Smooth muscle cell (in vitro differentiated cells): ENCODE measurements around the gene S100A5. TPM values are rescaled to one million over a fixed set of nuclear protein-coding genes. Genes with fewer than 3 reads are reported as not detected.
"Not testable (repeated sequence)": the region's sequence is repeated elsewhere in the genome, so short reads cannot be mapped to it uniquely, and the experiment has no call there.

ENCODE experiments used
- DNase-seq: peaks from one replicate; lab custom pipeline; 2025; ENCODE audit not compliant: unreplicated experiment; lab: John Stamatoyannopoulos, UW
- H2AFZ ChIP-seq: fragments of 200-600 bp; sonication (generic); 2 replicates; pipeline ENCODE4 v1.6.0; 2016; ENCODE audit warnings: antibody characterized with exemption, low read depth, mild to moderate bottlenecking
- H3F3A ChIP-seq: fragments of 200-600 bp; sonication (generic); 2 replicates; pipeline ENCODE4 v1.6.0; 2017; ENCODE audit warnings: antibody characterized with exemption, low read depth
- H3K27ac ChIP-seq: fragments of 200-600 bp; sonication (generic); 2 replicates; pipeline ENCODE4 v1.5.1; 2016; ENCODE audit warnings: low read depth, mild to moderate bottlenecking
- H3K27me3 ChIP-seq: fragments of 200-600 bp; sonication (generic); 2 replicates; pipeline ENCODE4 v1.6.1; 2016; ENCODE audit warnings: low read depth, mild to moderate bottlenecking
- H3K36me3 ChIP-seq: fragments of 200-600 bp; sonication (generic); 2 replicates; pipeline ENCODE4 v1.5.1; 2016; ENCODE audit warnings: low read depth
- H3K4me1 ChIP-seq: fragments of 200-600 bp; sonication (generic); 2 replicates; pipeline ENCODE4 v1.5.1; 2016; ENCODE audit warnings: low read depth
- H3K4me2 ChIP-seq: fragments of 200-600 bp; sonication (generic); 2 replicates; pipeline ENCODE4 v1.6.0; 2016; ENCODE audit warnings: mild to moderate bottlenecking
- H3K4me3 ChIP-seq: fragments of 200-600 bp; sonication (generic); 2 replicates; pipeline ENCODE4 v1.5.1; 2016; ENCODE audit warnings: mild to moderate bottlenecking
- H3K79me2 ChIP-seq: fragments of 200-600 bp; sonication (generic); 2 replicates; pipeline ENCODE4 v1.6.0; 2016; ENCODE audit warnings: low read depth, mild to moderate bottlenecking
- H3K9ac ChIP-seq: fragments of 200-600 bp; sonication (generic); 2 replicates; pipeline ENCODE4 v1.6.0; 2016; ENCODE audit warnings: low read depth
- H3K9me3 ChIP-seq: fragments of 200-600 bp; sonication (generic); replicated peaks from 2 replicates; pipeline ENCODE4 v1.5.1; 2016; ENCODE audit warnings: low read depth
- H4K20me1 ChIP-seq: fragments of 200-600 bp; sonication (generic); 2 replicates; pipeline ENCODE4 v1.6.0; 2016; ENCODE audit warnings: low read depth
- CTCF ChIP-seq: fragments of 200-600 bp; sonication (generic); IDR thresholded peaks from 2 replicates; pipeline ENCODE4 v1.5.1; 2017; ENCODE audit warnings: borderline replicate concordance, mild to moderate bottlenecking, antibody characterized with exemption; ENCODE audit not compliant: insufficient read depth, poor library complexity, severe bottlenecking
- WGBS: methylation state at CpG from one replicate; pipeline ENCODE4 v1.1.7; 2016; ENCODE audit warnings: low lambda C conversion rate; 5-methylcytosine and 5-hydroxymethylcytosine counted together
- polyA plus RNA-seq: library from polyadenylated mRNA; unstranded; fragments of >200 nt; fragmentation: Nextera tagmentation; extraction: Ambion mirVana; gene quantifications from 2 replicates; pipeline ENCODE4 v1.2.1, GENCODE V29; 2016
- total RNA-seq: library from RNA; depleted of rRNA; stranded (reverse); fragments of >200 nt; gene quantifications from 2 replicates; pipeline ENCODE4 v1.2.3, GENCODE V29; 2014

Gene S100A5
- total and polyA plus RNA-seq, 2 experiments from 2014 or later, result 1.6 to 6.2 TPM

DNA sequence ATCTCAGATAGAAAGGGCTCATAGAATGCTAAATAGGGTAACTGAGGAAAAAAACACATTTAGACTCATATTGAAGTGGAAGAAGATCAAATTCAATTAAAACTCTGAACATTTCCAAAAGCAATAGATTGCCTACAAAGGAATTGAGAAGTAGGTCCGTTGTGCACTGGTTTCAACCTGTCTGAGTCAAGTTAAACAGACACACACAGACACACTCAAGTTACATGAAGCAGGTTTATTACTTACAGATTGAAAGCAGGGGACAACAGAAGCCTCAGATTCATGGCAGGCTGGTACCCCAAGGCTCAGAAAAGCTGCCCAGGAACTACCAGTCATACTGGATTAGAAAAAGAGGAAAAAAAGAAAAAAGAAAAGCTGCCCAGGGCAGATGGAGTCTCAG lies 45.6 kb upstream of the S100A5 start:
- Histone ChIP-seq H3K9me3 (no peaks in the 10 kb centered on the region), H3K27me3 (no peaks in the 10 kb centered on the region), H3K79me2 (no peaks in the 10 kb centered on the region), H3K27ac (no peak overlapping the region), H2AFZ (no peak overlapping the region), H3K4me3 (no peak overlapping the region), H3K4me1 (peaks cover 19% of the 10 kb centered on the region), H3K36me3 (no peaks in the 10 kb centered on the region), H3F3A (no peaks in the 10 kb centered on the region), H3K9ac (no peak overlapping the region), H3K4me2 (no peak overlapping the region), H4K20me1 (no peaks in the 10 kb centered on the region)
- no peak for DNase-seq
- WGBS, result 76% methylated on average over 1 of the region's 1 CpG
- TF ChIP-seq CTCF, result no peak

GRCh38 chr1:153585006-153585405 lies 44.3 kb upstream of the S100A5 start:
- no peak for TF ChIP-seq CTCF
- no peaks in the 10 kb centered on the region for H4K20me1 ChIP-seq
- H3K4me2 ChIP-seq, result no peak overlapping the region
- peak overlapping the region; percentile 25 for H3K27ac ChIP-seq
- H3K27me3 ChIP-seq, result no peaks in the 10 kb centered on the region
- H3K4me1 ChIP-seq, result peaks cover 19% of the 10 kb centered on the region
- H3K9me3 ChIP-seq, result no peaks in the 10 kb centered on the region
- H3K36me3 ChIP-seq, result no peaks in the 10 kb centered on the region
- H3K4me3 ChIP-seq, result no peak overlapping the region
- H2AFZ ChIP-seq, result no peak overlapping the region
- WGBS, result 13% methylated on average over 1 of the region's 1 CpG
- H3K79me2 ChIP-seq, result no peaks in the 10 kb centered on the region
- H3F3A ChIP-seq, result no peaks in the 10 kb centered on the region
- H3K9ac ChIP-seq, result no peak overlapping the region
- no peak for DNase-seq

- no peaks in the 10 kb centered on the region for H4K20me1 ChIP-seq
- H3F3A ChIP-seq, result no peaks in the 10 kb centered on the region
- DNase-seq, result no peak
- 94% methylated on average over 2 of the region's 2 CpGs for WGBS
- H3K4me2 ChIP-seq, result no peak overlapping the region
- H3K4me3 ChIP-seq, result no peak overlapping the region
- no peaks in the 10 kb centered on the region for H3K36me3 ChIP-seq
- H2AFZ ChIP-seq, result no peak overlapping the region
- no peak for TF ChIP-seq CTCF
- no peak overlapping the region for H3K27ac ChIP-seq
- no peak overlapping the region for H3K9ac ChIP-seq
- H3K27me3 ChIP-seq, result no peaks in the 10 kb centered on the region
- no peaks in the 10 kb centered on the region for H3K79me2 ChIP-seq
- no peaks in the 10 kb centered on the region for H3K9me3 ChIP-seq
- peaks cover 22% of the 10 kb centered on the region for H3K4me1 ChIP-seq
Observed at GRCh38 chr1:153583976-153584375, 43.2 kb upstream of the S100A5 start.

DNA sequence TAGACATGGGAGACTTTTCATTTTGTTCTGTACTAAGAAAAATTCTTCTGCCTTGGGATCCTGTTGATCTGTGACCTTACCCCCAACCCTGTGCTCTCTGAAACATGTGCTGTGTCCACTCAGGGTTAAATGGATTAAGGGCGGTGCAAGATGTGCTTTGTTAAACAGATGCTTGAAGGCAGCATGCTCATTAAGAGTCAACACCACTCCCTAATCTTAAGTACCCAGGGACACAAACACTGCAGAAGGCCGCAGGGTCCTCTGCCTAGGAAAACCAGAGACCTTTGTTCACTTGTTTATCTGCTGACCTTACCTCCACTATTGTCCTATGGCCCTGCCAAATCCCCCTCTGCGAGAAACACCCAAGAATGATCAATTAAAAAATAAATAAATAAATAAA lies 42.8 kb upstream of the S100A5 start:
- peaks cover 26% of the 10 kb centered on the region for H3K4me1 ChIP-seq
- H3K79me2 ChIP-seq, H3F3A ChIP-seq: not testable (repeated sequence)

GRCh38 chr1:153582836-153583235 lies 42.1 kb upstream of the S100A5 start:
- not testable (repeated sequence) for H4K20me1 ChIP-seq, H3K27me3 ChIP-seq, H3K9me3 ChIP-seq, H3K9ac ChIP-seq, H2AFZ ChIP-seq, H3K36me3 ChIP-seq, H3K27ac ChIP-seq, H3F3A ChIP-seq, DNase-seq, H3K4me2 ChIP-seq, H3K79me2 ChIP-seq, H3K4me3 ChIP-seq
- WGBS, result 97% methylated on average over 15 of the region's 34 CpGs
- peaks cover 31% of the 10 kb centered on the region for H3K4me1 ChIP-seq

More for the DNA sequence above, 42.8 kb upstream of the S100A5 start:
- not testable (repeated sequence) for H3K9me3 ChIP-seq, H3K9ac ChIP-seq, H4K20me1 ChIP-seq, H3K4me2 ChIP-seq, H3K27ac ChIP-seq, H3K27me3 ChIP-seq, H3K4me3 ChIP-seq, DNase-seq, H2AFZ ChIP-seq, H3K36me3 ChIP-seq
- 80% methylated on average over 3 of the region's 3 CpGs for WGBS
